ENCODE results near the gene F2.

Gene F2

DNA sequence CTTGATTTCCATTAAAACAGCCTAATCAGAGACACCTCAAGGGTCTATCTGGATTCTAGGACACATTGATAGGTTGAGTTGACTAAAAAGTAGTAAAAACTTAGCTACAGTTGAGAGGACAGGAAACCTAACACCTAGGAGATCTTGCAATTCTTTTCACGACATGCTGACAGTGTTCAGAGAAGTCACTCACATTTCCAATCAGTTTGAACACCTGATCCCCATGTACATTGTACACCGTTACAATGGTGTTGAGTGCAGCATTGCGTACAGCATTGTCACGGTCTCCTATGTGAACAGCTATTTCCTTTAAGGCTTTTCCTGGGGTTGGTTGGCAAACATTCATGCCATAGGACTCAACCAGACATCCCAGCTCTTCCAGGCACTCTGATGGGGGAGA lies 42.8 kb downstream of the F2 start:
- H3K4me3 ChIP-seq (ENCODE audit: low read depth, low read length), result no peak overlapping the region
- no peak for DNase-seq (ENCODE audit: low read depth)
- TF ChIP-seq, protein P1, sequence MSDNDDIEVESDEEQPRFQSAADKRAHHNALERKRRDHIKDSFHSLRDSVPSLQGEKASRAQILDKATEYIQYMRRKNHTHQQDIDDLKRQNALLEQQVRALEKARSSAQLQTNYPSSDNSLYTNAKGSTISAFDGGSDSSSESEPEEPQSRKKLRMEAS (IDR thresholded peaks at IDR 0.05; ENCODE audit: low read depth, low read length), result no peak
- TF ChIP-seq, protein P2, sequence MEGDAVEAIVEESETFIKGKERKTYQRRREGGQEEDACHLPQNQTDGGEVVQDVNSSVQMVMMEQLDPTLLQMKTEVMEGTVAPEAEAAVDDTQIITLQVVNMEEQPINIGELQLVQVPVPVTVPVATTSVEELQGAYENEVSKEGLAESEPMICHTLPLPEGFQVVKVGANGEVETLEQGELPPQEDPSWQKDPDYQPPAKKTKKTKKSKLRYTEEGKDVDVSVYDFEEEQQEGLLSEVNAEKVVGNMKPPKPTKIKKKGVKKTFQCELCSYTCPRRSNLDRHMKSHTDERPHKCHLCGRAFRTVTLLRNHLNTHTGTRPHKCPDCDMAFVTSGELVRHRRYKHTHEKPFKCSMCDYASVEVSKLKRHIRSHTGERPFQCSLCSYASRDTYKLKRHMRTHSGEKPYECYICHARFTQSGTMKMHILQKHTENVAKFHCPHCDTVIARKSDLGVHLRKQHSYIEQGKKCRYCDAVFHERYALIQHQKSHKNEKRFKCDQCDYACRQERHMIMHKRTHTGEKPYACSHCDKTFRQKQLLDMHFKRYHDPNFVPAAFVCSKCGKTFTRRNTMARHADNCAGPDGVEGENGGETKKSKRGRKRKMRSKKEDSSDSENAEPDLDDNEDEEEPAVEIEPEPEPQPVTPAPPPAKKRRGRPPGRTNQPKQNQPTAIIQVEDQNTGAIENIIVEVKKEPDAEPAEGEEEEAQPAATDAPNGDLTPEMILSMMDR (IDR thresholded peaks at IDR 0.05; ENCODE audit: low read depth, low read length), result no peak
- no peak for TF ChIP-seq POLR2A (IDR thresholded peaks at IDR 0.05; ENCODE audit: extremely low read depth, insufficient read length)
- TF ChIP-seq MYC (IDR thresholded peaks at IDR 0.05; ENCODE audit: low read depth, low read length), result no peak

DNA sequence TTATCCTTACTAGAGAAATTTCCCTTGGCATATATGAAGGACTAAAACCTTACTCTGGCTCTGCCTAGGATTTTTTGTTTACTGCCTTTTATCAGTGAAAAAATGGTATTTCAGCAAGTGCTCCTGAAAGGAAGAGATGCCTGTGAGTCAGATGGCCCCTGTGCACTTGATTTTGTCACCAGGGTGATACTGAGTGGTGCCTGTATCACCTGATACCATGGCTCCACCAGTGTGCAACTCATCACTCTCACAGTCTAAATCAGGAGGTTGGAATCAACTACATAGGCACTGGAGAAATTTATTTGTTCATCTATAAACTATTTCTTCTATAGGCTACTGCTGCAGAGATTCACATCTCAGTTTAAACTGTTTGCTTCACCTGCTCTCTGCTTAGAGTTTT lies 43.2 kb downstream of the F2 start:
- TF ChIP-seq POLR2A (IDR thresholded peaks at IDR 0.05; ENCODE audit: extremely low read depth, insufficient read length) (no peak), MYC (IDR thresholded peaks at IDR 0.05; ENCODE audit: low read depth, low read length) (no peak)
- TF ChIP-seq, protein P2 (IDR thresholded peaks at IDR 0.05; ENCODE audit: low read depth, low read length), result no peak
- TF ChIP-seq, protein P1 (IDR thresholded peaks at IDR 0.05; ENCODE audit: low read depth, low read length), result no peak
- no peak overlapping the region for H3K4me3 ChIP-seq (ENCODE audit: low read depth, low read length)
- DNase-seq (ENCODE audit: low read depth), result no peak

DNA sequence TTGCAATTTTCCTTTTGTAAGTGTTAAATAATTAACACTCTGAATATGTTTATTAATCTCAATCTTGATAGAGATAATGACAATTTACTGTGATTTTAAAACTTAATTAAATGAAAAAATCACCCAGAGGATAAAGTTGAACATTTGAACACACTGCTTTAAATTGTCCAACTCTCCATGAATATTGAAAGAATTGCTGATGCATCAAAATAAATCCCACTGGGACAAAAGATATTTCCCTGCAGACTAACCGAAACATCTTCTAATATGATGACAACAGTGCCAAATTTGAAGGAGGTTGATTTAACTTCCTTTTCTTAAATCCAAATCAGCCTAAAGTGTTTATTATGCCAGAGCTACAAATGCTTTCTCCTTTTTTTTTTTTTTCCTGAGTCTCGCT lies 47.6 kb downstream of the F2 start:
- DNase-seq (ENCODE audit: low read depth), result no peak
- TF ChIP-seq POLR2A (IDR thresholded peaks at IDR 0.05; ENCODE audit: extremely low read depth, insufficient read length) (no peak), MYC (IDR thresholded peaks at IDR 0.05; ENCODE audit: low read depth, low read length) (no peak)
- TF ChIP-seq, protein P1 (IDR thresholded peaks at IDR 0.05; ENCODE audit: low read depth, low read length), result no peak
- TF ChIP-seq, protein P2 (IDR thresholded peaks at IDR 0.05; ENCODE audit: low read depth, low read length), result no peak
- no peak overlapping the region for H3K4me3 ChIP-seq (ENCODE audit: low read depth, low read length)

DNA sequence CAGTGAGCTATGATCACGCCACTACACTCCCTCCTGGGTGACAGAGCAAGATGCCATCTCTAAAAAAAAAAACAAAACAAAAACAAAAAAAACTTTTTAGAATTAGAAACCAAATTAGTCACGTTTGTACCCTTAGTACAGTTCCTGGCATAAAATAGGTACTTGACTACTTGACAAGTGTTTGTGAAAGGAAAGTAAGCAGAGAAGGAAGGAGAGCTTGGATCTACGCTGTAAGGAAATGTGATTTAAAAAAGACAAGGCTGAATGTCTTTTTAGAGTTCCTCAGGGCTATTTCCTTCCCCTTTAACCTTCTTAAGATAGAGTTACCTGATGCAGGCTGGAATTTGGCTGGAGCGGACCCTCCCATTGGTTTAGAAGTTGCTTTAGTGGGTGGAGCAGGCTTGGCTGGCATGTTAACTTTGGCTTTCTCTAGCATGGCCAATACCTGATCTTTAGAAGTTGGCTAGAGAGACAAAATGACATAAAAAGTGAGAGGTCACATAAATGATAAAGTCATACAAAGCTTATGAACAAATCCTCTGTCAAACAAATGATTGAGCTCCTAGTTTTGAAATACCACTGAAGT lies 50.7 kb downstream of the F2 start:
- TF ChIP-seq, protein P2 (IDR thresholded peaks at IDR 0.05; ENCODE audit: low read depth, low read length), result no peak
- TF ChIP-seq POLR2A (IDR thresholded peaks at IDR 0.05; ENCODE audit: extremely low read depth, insufficient read length) (no peak), MYC (IDR thresholded peaks at IDR 0.05; ENCODE audit: low read depth, low read length) (no peak)
- TF ChIP-seq, protein P1 (IDR thresholded peaks at IDR 0.05; ENCODE audit: low read depth, low read length), result no peak
- no peak for DNase-seq (ENCODE audit: low read depth)
- H3K4me3 ChIP-seq (ENCODE audit: low read depth, low read length), result no peak overlapping the region

DNA sequence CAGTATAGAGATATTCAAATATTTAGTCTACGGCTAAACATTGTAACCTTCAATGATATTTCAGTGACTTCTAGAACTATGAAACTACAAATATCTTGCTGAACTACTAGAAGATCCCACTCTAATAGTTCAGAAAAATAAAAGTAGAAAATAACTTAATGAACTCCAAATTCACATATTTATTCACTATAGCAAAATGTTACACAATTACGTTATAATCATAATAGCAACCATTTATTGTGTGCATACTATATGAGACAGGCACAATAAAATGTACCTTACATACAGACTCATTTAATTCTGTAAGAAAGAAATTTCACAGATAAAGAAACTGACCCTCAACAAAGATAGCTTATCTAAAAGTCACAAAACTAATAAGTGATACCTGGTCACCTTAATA lies 57.9 kb downstream of the F2 start:
- no peak for DNase-seq (ENCODE audit: low read depth)
- TF ChIP-seq MYC (IDR thresholded peaks at IDR 0.05; ENCODE audit: low read depth, low read length), result no peak
- TF ChIP-seq POLR2A (IDR thresholded peaks at IDR 0.05; ENCODE audit: extremely low read depth, insufficient read length), result no peak
- TF ChIP-seq, protein P1 (IDR thresholded peaks at IDR 0.05; ENCODE audit: low read depth, low read length), result no peak
- TF ChIP-seq, protein P2 (IDR thresholded peaks at IDR 0.05; ENCODE audit: low read depth, low read length), result no peak

More for the DNA sequence above, 57.9 kb downstream of the F2 start:
- no peak overlapping the region for H3K4me3 ChIP-seq (ENCODE audit: low read depth, low read length)
